ENCODE measurements around the gene OR5K2. TPM values are rescaled to one million over a fixed set of nuclear protein-coding genes. Genes with fewer than 3 reads are reported as not detected.

OR5K2 gene
- polyA plus RNA-seq, 1 donor from 2014 or later, result not detected

GRCh38 chr3:98531622-98532274 lies 34.3 kb downstream of the OR5K2 start, which contains the start of gene GPR15:
Gene GPR15, plus strand, starts transcription at chr3:98531978. Its CDS starts 56 bp downstream, at chr3:98532034.
- H4K20me1 ChIP-seq (ENCODE audit: insufficient read depth), result no peaks in the 10 kb centered on the region
- H3K9me3 ChIP-seq (ENCODE audit: low read length), result no peaks in the 10 kb centered on the region
- H3K79me2 ChIP-seq (replicated peaks; ENCODE audit: insufficient read depth, low read length), result no peaks in the 10 kb centered on the region
- no peaks in the 10 kb centered on the region for H3F3A ChIP-seq (ENCODE audit: insufficient read depth, low read length, poor library complexity, severe bottlenecking)
- H3K4me2 ChIP-seq (ENCODE audit: low read length), result no peak within 1 kb of the TSS
- H3K9ac ChIP-seq (ENCODE audit: low read length), result no peak within 1 kb of the TSS
- H2AFZ ChIP-seq (ENCODE audit: low read depth, low read length), result no peak within 1 kb of the TSS
- H3K27ac ChIP-seq (ENCODE audit: low read length), result no peak within 1 kb of the TSS
- H3K27me3 ChIP-seq (ENCODE audit: insufficient read depth, low read depth, low read length), result no peaks in the 10 kb centered on the region
- no peaks in the 10 kb centered on the region for H3K36me3 ChIP-seq (ENCODE audit: insufficient read depth, low read length)
- H3K9me2 ChIP-seq (ENCODE audit: insufficient read depth, low read length), result no peaks in the 10 kb centered on the region
- H3K4me3 ChIP-seq (ENCODE audit: low read length), result no peak within 1 kb of the TSS
- TF ChIP-seq TAF1 (IDR thresholded peaks at IDR 0.05; ENCODE audit: low read depth), result no peak
- TF ChIP-seq RAD21 (conservative IDR thresholded peaks at IDR 0.05), result no peak
- TF ChIP-seq POLR2AphosphoS5 (IDR thresholded peaks at IDR 0.05), result no peak
- TF ChIP-seq CTCF (IDR thresholded peaks at IDR 0.05; ENCODE audit: poor library complexity, severe bottlenecking), result no peak
- no peak for TF ChIP-seq EZH2 (IDR thresholded peaks at IDR 0.05; ENCODE audit: borderline replicate concordance, insufficient read depth, low read length, poor library complexity, severe bottlenecking)
- no peak for TF ChIP-seq REST (IDR thresholded peaks at IDR 0.05; ENCODE audit: borderline replicate concordance)
- TF ChIP-seq EP300 (conservative IDR thresholded peaks at IDR 0.05; ENCODE audit: poor library complexity, severe bottlenecking), result no peak
- no peak for TF ChIP-seq SMC3 (conservative IDR thresholded peaks at IDR 0.05; ENCODE audit: poor library complexity)
- no peak for TF ChIP-seq MXI1 (conservative IDR thresholded peaks at IDR 0.05; ENCODE audit: poor library complexity, severe bottlenecking)

GRCh38 chr3:98532275-98532637 lies 34.8 kb downstream of the OR5K2 start:
- Histone ChIP-seq H3K9me2 (ENCODE audit: insufficient read depth, low read length) (no peaks in the 10 kb centered on the region), H3K27me3 (ENCODE audit: insufficient read depth, low read depth, low read length) (no peaks in the 10 kb centered on the region), H3K9me3 (ENCODE audit: low read length) (no peaks in the 10 kb centered on the region), H3K9ac (ENCODE audit: low read length) (no peak overlapping the region), H3K27ac (ENCODE audit: low read length) (no peak overlapping the region), H4K20me1 (ENCODE audit: insufficient read depth) (no peaks in the 10 kb centered on the region), H3K4me2 (ENCODE audit: low read length) (no peak overlapping the region), H3F3A (ENCODE audit: insufficient read depth, low read length, poor library complexity, severe bottlenecking) (no peaks in the 10 kb centered on the region), H3K79me2 (replicated peaks; ENCODE audit: insufficient read depth, low read length) (no peaks in the 10 kb centered on the region), H3K4me3 (ENCODE audit: low read length) (no peak overlapping the region), H3K36me3 (ENCODE audit: insufficient read depth, low read length) (no peaks in the 10 kb centered on the region), H2AFZ (ENCODE audit: low read depth, low read length) (no peak overlapping the region)
- no peak for TF ChIP-seq RAD21 (conservative IDR thresholded peaks at IDR 0.05)
- no peak for TF ChIP-seq TAF1 (IDR thresholded peaks at IDR 0.05; ENCODE audit: low read depth)
- TF ChIP-seq MXI1 (conservative IDR thresholded peaks at IDR 0.05; ENCODE audit: poor library complexity, severe bottlenecking), result no peak
- no peak for TF ChIP-seq EP300 (conservative IDR thresholded peaks at IDR 0.05; ENCODE audit: poor library complexity, severe bottlenecking)
